Thyroid gland (tissue), 4 donors: Measurements from ENCODE around the gene PARD3B.

Experiments
- POLR2A ChIP-seq, 2 donors: fragments of 450-650 bp; IDR thresholded peaks; one replicate each; pipeline ENCODE4 v1.6.1; 2017; ENCODE audit warnings: antibody characterized with exemption in 2 of 2, mild to moderate bottlenecking in 2 of 2, moderate library complexity in 1 of 2
- TF ChIP-seq, protein P1 (sequence below), 6 experiments: fragments of 200-600 bp in 3 of 6; fragments of 450-650 bp in 3 of 6; sonication (generic) in 3 of 6; IDR thresholded peaks; one replicate each; pipeline ENCODE4 v1.5.1; 2016 to 2019; ENCODE audit warnings: antibody characterized with exemption in 6 of 6, mild to moderate bottlenecking in 2 of 6, inconsistent platforms in 1 of 6, moderate library complexity in 1 of 6

DNA sequence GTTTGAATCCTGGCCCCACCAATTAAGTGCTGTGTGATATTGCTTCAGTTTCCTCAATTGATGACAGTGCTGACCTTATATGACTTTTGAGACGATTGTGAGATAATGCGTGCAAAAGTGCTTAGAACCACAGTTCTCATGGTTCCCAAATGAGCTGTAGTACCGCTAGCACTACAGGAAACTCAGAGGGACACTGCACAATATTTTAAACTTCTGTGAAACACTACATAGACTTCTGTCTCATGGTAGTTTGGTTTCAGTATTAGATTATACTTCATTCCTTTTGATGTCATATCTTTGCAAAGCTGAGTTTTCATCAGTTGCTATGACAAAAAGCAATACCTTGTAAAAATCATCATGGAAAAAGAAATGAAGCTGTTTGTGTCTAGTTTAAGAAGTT lies 368.0 kb downstream of the PARD3B start:
- TF ChIP-seq, protein P1, sequence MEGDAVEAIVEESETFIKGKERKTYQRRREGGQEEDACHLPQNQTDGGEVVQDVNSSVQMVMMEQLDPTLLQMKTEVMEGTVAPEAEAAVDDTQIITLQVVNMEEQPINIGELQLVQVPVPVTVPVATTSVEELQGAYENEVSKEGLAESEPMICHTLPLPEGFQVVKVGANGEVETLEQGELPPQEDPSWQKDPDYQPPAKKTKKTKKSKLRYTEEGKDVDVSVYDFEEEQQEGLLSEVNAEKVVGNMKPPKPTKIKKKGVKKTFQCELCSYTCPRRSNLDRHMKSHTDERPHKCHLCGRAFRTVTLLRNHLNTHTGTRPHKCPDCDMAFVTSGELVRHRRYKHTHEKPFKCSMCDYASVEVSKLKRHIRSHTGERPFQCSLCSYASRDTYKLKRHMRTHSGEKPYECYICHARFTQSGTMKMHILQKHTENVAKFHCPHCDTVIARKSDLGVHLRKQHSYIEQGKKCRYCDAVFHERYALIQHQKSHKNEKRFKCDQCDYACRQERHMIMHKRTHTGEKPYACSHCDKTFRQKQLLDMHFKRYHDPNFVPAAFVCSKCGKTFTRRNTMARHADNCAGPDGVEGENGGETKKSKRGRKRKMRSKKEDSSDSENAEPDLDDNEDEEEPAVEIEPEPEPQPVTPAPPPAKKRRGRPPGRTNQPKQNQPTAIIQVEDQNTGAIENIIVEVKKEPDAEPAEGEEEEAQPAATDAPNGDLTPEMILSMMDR (IDR thresholded peaks at IDR 0.05), result no peak
- TF ChIP-seq POLR2A (IDR thresholded peaks at IDR 0.05), result no peak
